SK-N-DZ (cell line): ENCODE measurements around the gene FGGY.
A peak's percentile ranks its signal among the peaks of the same experiment; 100 is the strongest.
"Not testable (repeated sequence)": the region's sequence is repeated elsewhere in the genome, so short reads cannot be mapped to it uniquely, and the experiment has no call there.

Source experiments
- DNase-seq: peaks from one replicate; pipeline ENCODE4 v3.0.0-alpha.2; 2015; ENCODE audit warnings: low spot score

The FGGY gene

GRCh38 chr1:59720326-59721115 lies 423.6 kb downstream of the FGGY start:
- DNase-seq = no peak

GRCh38 chr1:59730302-59730701 lies 433.4 kb downstream of the FGGY start:
- DNase-seq = no peak

GRCh38 chr1:59730759-59731478 lies 434.0 kb downstream of the FGGY start:
- no peak for DNase-seq

GRCh38 chr1:59731591-59731990 lies 434.7 kb downstream of the FGGY start:
- DNase-seq = no peak

- no peak for DNase-seq
Observed at GRCh38 chr1:59732214-59732955, 435.5 kb downstream of the FGGY start.

GRCh38 chr1:59733443-59734141 lies 436.7 kb downstream of the FGGY start:
- DNase-seq = no peak

- DNase-seq = not testable (repeated sequence)
Observed at GRCh38 chr1:59735927-59736326, 439.0 kb downstream of the FGGY start.

- no peak for DNase-seq
Observed at GRCh38 chr1:59736744-59737143, 439.9 kb downstream of the FGGY start.

GRCh38 chr1:59737638-59738037 lies 440.7 kb downstream of the FGGY start:
- DNase-seq = no peak

GRCh38 chr1:59738152-59738551 lies 441.3 kb downstream of the FGGY start:
- no peak for DNase-seq

- DNase-seq = no peak
Observed at GRCh38 chr1:59738591-59739015, 441.7 kb downstream of the FGGY start.

- no peak for DNase-seq
Observed at GRCh38 chr1:59739111-59739510, 442.2 kb downstream of the FGGY start.

- no peak for DNase-seq
Observed at GRCh38 chr1:59742526-59742925, 445.6 kb downstream of the FGGY start.

- no peak for DNase-seq
Observed at GRCh38 chr1:59743324-59744091, 446.6 kb downstream of the FGGY start.

- DNase-seq = peak; percentile 96
Observed at GRCh38 chr1:59747420-59748024, 450.6 kb downstream of the FGGY start.

GRCh38 chr1:59748123-59748522 lies 451.2 kb downstream of the FGGY start:
- no peak for DNase-seq

GRCh38 chr1:59750328-59751003 lies 453.6 kb downstream of the FGGY start:
- no peak for DNase-seq

- no peak for DNase-seq
Observed at GRCh38 chr1:59751004-59751395, 454.1 kb downstream of the FGGY start.

- no peak for DNase-seq
Observed at GRCh38 chr1:59751801-59752200, 454.9 kb downstream of the FGGY start.
